RWPE2 (cell line): ENCODE data around the gene SLC17A7.

Source experiments
- ATAC-seq: fragments of 200-7000 bp; cut with Tn5 transposase; 3 replicates; pipeline ENCODE4 v1.9.1; 2021; ENCODE audit warnings: low read depth
- DNase-seq: peaks from one replicate; pipeline ENCODE4 v3.0.0-alpha.2; 2020; ENCODE audit warnings: low spot score
- H3K27ac ChIP-seq: fragments of 450-650 bp; 2 replicates; pipeline ENCODE4 v1.5.1; 2017; ENCODE audit warnings: mild to moderate bottlenecking; ENCODE audit not compliant: poor library complexity, severe bottlenecking
- H3K27me3 ChIP-seq: fragments of 250-450 bp; sonication (Bioruptor Pico); 2 replicates; pipeline ENCODE4 v1.5.1; 2021; ENCODE audit warnings: mild to moderate bottlenecking, moderate library complexity; ENCODE audit not compliant: insufficient read depth, poor library complexity, severe bottlenecking
- H3K36me3 ChIP-seq: fragments of 250-450 bp; sonication (Bioruptor Pico); 2 replicates; pipeline ENCODE4 v1.5.1; 2020; ENCODE audit warnings: low read depth, mild to moderate bottlenecking, moderate library complexity
- H3K4me1 ChIP-seq: fragments of 250-450 bp; sonication (Bioruptor Pico); 2 replicates; pipeline ENCODE4 v1.5.1; 2021; ENCODE audit warnings: mild to moderate bottlenecking, moderate library complexity; ENCODE audit not compliant: insufficient read depth, poor library complexity, severe bottlenecking
- H3K4me3 ChIP-seq: fragments of 250-450 bp; sonication (Bioruptor Pico); 2 replicates; pipeline ENCODE4 v1.5.1; 2021; ENCODE audit warnings: mild to moderate bottlenecking, moderate library complexity; ENCODE audit not compliant: severe bottlenecking
- H3K9me3 ChIP-seq: fragments of 250-450 bp; sonication (Bioruptor Pico); 2 replicates; pipeline ENCODE4 v1.5.1; 2021; ENCODE audit warnings: mild to moderate bottlenecking, moderate library complexity; ENCODE audit not compliant: severe bottlenecking
- CTCF ChIP-seq: fragments of 450-650 bp; IDR thresholded peaks from one replicate; pipeline ENCODE4 v1.5.1; 2017; ENCODE audit warnings: mild to moderate bottlenecking, moderate library complexity; ENCODE audit not compliant: poor library complexity, severe bottlenecking

The SLC17A7 gene

GRCh38 chr19:49407482-49408015, 33.8 kb downstream of the SLC17A7 start:
- Histone ChIP-seq H3K27ac (no peak overlapping the region), H3K36me3 (no peaks in the 10 kb centered on the region), H3K4me3 (no peak overlapping the region), H3K9me3 (no peaks in the 10 kb centered on the region), H3K4me1 (peaks cover 5% of the 10 kb centered on the region), H3K27me3 (no peaks in the 10 kb centered on the region)
- TF ChIP-seq CTCF = no peak
- no peak for DNase-seq
- no peak for ATAC-seq

- Histone ChIP-seq H3K36me3 (no peaks in the 10 kb centered on the region), H3K27ac (no peak overlapping the region), H3K9me3 (no peaks in the 10 kb centered on the region), H3K4me3 (no peak overlapping the region), H3K27me3 (no peaks in the 10 kb centered on the region), H3K4me1 (peaks cover 5% of the 10 kb centered on the region)
- no peak for TF ChIP-seq CTCF
- ATAC-seq (no peak), DNase-seq (no peak)
These were observed 34.2 kb downstream of the SLC17A7 start for GRCh38 chr19:49407079-49407478.

GRCh38 chr19:49403404-49404187, 37.7 kb downstream of the SLC17A7 start:
- H3K36me3 ChIP-seq = no peaks in the 10 kb centered on the region
- TF ChIP-seq CTCF = no peak
- H3K4me1 ChIP-seq = peaks cover 5% of the 10 kb centered on the region
- peak; percentile 96 for ATAC-seq
- no peaks in the 10 kb centered on the region for H3K9me3 ChIP-seq
- H3K27me3 ChIP-seq = no peaks in the 10 kb centered on the region
- peak overlapping the region; percentile 44 for H3K27ac ChIP-seq
- DNase-seq = no peak
- H3K4me3 ChIP-seq = no peak overlapping the region

- peaks cover 5% of the 10 kb centered on the region for H3K4me1 ChIP-seq
- H3K4me3 ChIP-seq = no peak overlapping the region
- no peaks in the 10 kb centered on the region for H3K27me3 ChIP-seq
- H3K9me3 ChIP-seq = no peaks in the 10 kb centered on the region
- no peak for ATAC-seq
- no peak for DNase-seq
- no peaks in the 10 kb centered on the region for H3K36me3 ChIP-seq
- no peak overlapping the region for H3K27ac ChIP-seq
- no peak for TF ChIP-seq CTCF
These were observed 41.3 kb downstream of the SLC17A7 start for GRCh38 chr19:49400029-49400428.

GRCh38 chr19:49398931-49399330, 42.4 kb downstream of the SLC17A7 start:
- Histone ChIP-seq H3K36me3 (no peaks in the 10 kb centered on the region), H3K27me3 (no peaks in the 10 kb centered on the region), H3K4me3 (no peak overlapping the region), H3K4me1 (peaks cover 5% of the 10 kb centered on the region), H3K27ac (no peak overlapping the region), H3K9me3 (no peaks in the 10 kb centered on the region)
- no peak for ATAC-seq
- no peak for DNase-seq
- TF ChIP-seq CTCF = no peak
